ENCODE measurements around the gene PRRX2. TPM values are rescaled to one million over a fixed set of nuclear protein-coding genes. Genes with fewer than 3 reads are reported as not detected.

PRRX2 gene
- under 1 TPM; 0.85 to 1.00 (median 0.92) TPM for polyA plus RNA-seq (ENCODE audit: insufficient read length in 3 of 3)

GRCh38 chr9:129665389-129665775 lies at the start of gene PRRX2:
Gene PRRX2 (plus strand): TSS chr9:129665647. CDS start chr9:129665868, 221 bp downstream.
- no peak for DNase-seq (ENCODE audit: low read depth in 3 of 3, low spot score in 2 of 3)

GRCh38 chr9:129617167-129617566 lies 48.3 kb upstream of the PRRX2 start:
- DNase-seq (ENCODE audit: low read depth in 3 of 3, low spot score in 2 of 3): no peak

GRCh38 chr9:129619787-129620668 lies 45.4 kb upstream of the PRRX2 start:
- DNase-seq (ENCODE audit: low read depth in 3 of 3, low spot score in 2 of 3): no peak

GRCh38 chr9:129620669-129621295 lies 44.7 kb upstream of the PRRX2 start, which contains the start of gene C9orf50:
Gene C9orf50 (minus strand): TSS chr9:129621101. CDS start chr9:129620574, 527 bp downstream.
- DNase-seq (ENCODE audit: low read depth in 3 of 3, low spot score in 2 of 3): no peak

GRCh38 chr9:129623331-129623730 lies 42.1 kb upstream of the PRRX2 start:
- no peak for DNase-seq (ENCODE audit: low read depth in 3 of 3, low spot score in 2 of 3)

GRCh38 chr9:129624168-129624759 lies 41.2 kb upstream of the PRRX2 start:
- DNase-seq (ENCODE audit: low read depth in 3 of 3, low spot score in 2 of 3): no peak

- no peak for DNase-seq (ENCODE audit: low read depth in 3 of 3, low spot score in 2 of 3)
Observed at GRCh38 chr9:129624947-129625346, 40.5 kb upstream of the PRRX2 start.

GRCh38 chr9:129626079-129626624 lies 39.3 kb upstream of the PRRX2 start, which contains the start of gene NTMT1:
Gene NTMT1 (plus strand): TSS chr9:129626163. CDS start chr9:129632704, 6,541 bp downstream.
- no peak for DNase-seq (ENCODE audit: low read depth in 3 of 3, low spot score in 2 of 3)

GRCh38 chr9:129626625-129627284 lies 38.7 kb upstream of the PRRX2 start:
- DNase-seq (ENCODE audit: low read depth in 3 of 3, low spot score in 2 of 3): no peak

- DNase-seq (ENCODE audit: low read depth in 3 of 3, low spot score in 2 of 3): no peak
Observed at GRCh38 chr9:129627556-129628440, 37.6 kb upstream of the PRRX2 start.

GRCh38 chr9:129628709-129629108 lies 36.7 kb upstream of the PRRX2 start:
- no peak for DNase-seq (ENCODE audit: low read depth in 3 of 3, low spot score in 2 of 3)

GRCh38 chr9:129629251-129629820 lies 36.1 kb upstream of the PRRX2 start:
- no peak for DNase-seq (ENCODE audit: low read depth in 3 of 3, low spot score in 2 of 3)

- no peak for DNase-seq (ENCODE audit: low read depth in 3 of 3, low spot score in 2 of 3)
Observed at GRCh38 chr9:129630967-129631673, 34.3 kb upstream of the PRRX2 start.

GRCh38 chr9:129631674-129632129 lies 33.7 kb upstream of the PRRX2 start:
- no peak for DNase-seq (ENCODE audit: low read depth in 3 of 3, low spot score in 2 of 3)

- no peak for DNase-seq (ENCODE audit: low read depth in 3 of 3, low spot score in 2 of 3)
Observed at GRCh38 chr9:129632460-129632859, 33.0 kb upstream of the PRRX2 start.

- no peak for DNase-seq (ENCODE audit: low read depth in 3 of 3, low spot score in 2 of 3)
Observed at GRCh38 chr9:129633207-129633606, 32.2 kb upstream of the PRRX2 start.

- DNase-seq (ENCODE audit: low read depth in 3 of 3, low spot score in 2 of 3): no peak
Observed at GRCh38 chr9:129633848-129634247, 31.6 kb upstream of the PRRX2 start.
